Lower leg skin (tissue), 3 donors: ENCODE results near the gene LETMD1.

Experiments used
- POLR2A ChIP-seq, 2 donors: fragments of 450-650 bp; IDR thresholded peaks; one replicate each; pipeline ENCODE4 v1.6.1; 2016 to 2017; ENCODE audit warnings: antibody characterized with exemption in 2 of 2, mild to moderate bottlenecking in 1 of 2, moderate library complexity in 1 of 2
- TF ChIP-seq, protein P1 (sequence below), 3 donors: fragments of 450-650 bp; IDR thresholded peaks; one replicate each; pipeline ENCODE4 v1.5.1; 2016; ENCODE audit warnings: antibody characterized with exemption in 3 of 3, mild to moderate bottlenecking in 3 of 3, moderate library complexity in 2 of 3

GRCh38 chr12:51048661-51049251 lies 629 bp downstream of the LETMD1 start:
- TF ChIP-seq, protein P1, sequence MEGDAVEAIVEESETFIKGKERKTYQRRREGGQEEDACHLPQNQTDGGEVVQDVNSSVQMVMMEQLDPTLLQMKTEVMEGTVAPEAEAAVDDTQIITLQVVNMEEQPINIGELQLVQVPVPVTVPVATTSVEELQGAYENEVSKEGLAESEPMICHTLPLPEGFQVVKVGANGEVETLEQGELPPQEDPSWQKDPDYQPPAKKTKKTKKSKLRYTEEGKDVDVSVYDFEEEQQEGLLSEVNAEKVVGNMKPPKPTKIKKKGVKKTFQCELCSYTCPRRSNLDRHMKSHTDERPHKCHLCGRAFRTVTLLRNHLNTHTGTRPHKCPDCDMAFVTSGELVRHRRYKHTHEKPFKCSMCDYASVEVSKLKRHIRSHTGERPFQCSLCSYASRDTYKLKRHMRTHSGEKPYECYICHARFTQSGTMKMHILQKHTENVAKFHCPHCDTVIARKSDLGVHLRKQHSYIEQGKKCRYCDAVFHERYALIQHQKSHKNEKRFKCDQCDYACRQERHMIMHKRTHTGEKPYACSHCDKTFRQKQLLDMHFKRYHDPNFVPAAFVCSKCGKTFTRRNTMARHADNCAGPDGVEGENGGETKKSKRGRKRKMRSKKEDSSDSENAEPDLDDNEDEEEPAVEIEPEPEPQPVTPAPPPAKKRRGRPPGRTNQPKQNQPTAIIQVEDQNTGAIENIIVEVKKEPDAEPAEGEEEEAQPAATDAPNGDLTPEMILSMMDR (IDR thresholded peaks at IDR 0.05) = no peak
- no peak for TF ChIP-seq POLR2A (IDR thresholded peaks at IDR 0.05)
